A673 (cell line): ENCODE measurements around the gene AFG1L.

Experiments used
- EZH2 ChIP-seq: fragments of 200-600 bp; sonication (generic); IDR thresholded peaks from 2 replicates; pipeline ENCODE4 v1.6.1; 2017; ENCODE audit warnings: borderline replicate concordance, low read depth, mild to moderate bottlenecking, mixed read lengths, antibody characterized with exemption, low read length; ENCODE audit not compliant: poor library complexity, severe bottlenecking
- TF ChIP-seq, protein P1 (sequence below): fragments of 300-800, 200-600 bp; sonication (generic); conservative IDR thresholded peaks from 2 replicates; pipeline ENCODE4 v1.5.1; 2017; ENCODE audit warnings: low read depth, mild to moderate bottlenecking, antibody characterized with exemption, low read length, moderate library complexity, mixed read lengths

DNA sequence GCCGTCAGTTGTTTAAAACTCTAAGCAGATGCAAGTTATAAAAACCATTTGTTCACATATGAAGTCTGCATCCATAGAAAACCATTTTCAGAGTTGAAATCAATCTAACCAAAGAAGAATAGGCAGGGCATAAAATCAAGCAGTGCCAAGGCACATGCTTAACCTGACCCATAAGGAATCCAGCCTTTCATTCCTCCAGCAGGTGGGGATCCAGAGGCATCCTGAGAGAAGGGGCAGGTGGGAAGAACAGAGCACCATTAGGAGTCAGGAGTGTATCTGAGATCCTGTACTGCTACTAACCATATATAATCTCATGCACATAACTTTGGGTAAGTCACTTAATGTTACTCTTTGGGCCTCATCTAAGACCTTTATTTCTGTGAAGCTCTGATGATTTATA lies 236.5 kb downstream of the AFG1L start:
- TF ChIP-seq, protein P1, sequence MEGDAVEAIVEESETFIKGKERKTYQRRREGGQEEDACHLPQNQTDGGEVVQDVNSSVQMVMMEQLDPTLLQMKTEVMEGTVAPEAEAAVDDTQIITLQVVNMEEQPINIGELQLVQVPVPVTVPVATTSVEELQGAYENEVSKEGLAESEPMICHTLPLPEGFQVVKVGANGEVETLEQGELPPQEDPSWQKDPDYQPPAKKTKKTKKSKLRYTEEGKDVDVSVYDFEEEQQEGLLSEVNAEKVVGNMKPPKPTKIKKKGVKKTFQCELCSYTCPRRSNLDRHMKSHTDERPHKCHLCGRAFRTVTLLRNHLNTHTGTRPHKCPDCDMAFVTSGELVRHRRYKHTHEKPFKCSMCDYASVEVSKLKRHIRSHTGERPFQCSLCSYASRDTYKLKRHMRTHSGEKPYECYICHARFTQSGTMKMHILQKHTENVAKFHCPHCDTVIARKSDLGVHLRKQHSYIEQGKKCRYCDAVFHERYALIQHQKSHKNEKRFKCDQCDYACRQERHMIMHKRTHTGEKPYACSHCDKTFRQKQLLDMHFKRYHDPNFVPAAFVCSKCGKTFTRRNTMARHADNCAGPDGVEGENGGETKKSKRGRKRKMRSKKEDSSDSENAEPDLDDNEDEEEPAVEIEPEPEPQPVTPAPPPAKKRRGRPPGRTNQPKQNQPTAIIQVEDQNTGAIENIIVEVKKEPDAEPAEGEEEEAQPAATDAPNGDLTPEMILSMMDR = no peak
- no peak for TF ChIP-seq EZH2
